Left lung (tissue), 10 donors: ENCODE measurements around the gene RDH14. TPM values are rescaled to one million over a fixed set of nuclear protein-coding genes. Genes with fewer than 3 reads are reported as not detected.

Experiments
- ATAC-seq: fragments of 200-7000 bp; cut with Tn5 transposase; one replicate; pipeline ENCODE4 v1.9.1; 2020; ENCODE audit warnings: moderate library complexity
- DNase-seq, 4 donors: peaks; one replicate each; pipeline ENCODE4 v3.0.0-alpha.2; 2013 to 2020
- H3K27ac ChIP-seq, 2 donors: fragments of 200-600 bp; sonication (generic) in 1 of 2; one replicate each; pipeline versions ENCODE4 v1.5.0 to v1.8.0; 2020 to 2021
- H3K27me3 ChIP-seq, 2 donors: fragments of 200-600 bp; sonication (generic) in 1 of 2; one replicate each; pipeline versions ENCODE4 v1.5.0 to v1.8.0; 2020 to 2021
- H3K36me3 ChIP-seq, 2 donors: fragments of 200-600 bp; sonication (generic) in 1 of 2; one replicate each; pipeline versions ENCODE4 v1.5.0 to v1.8.0; 2020 to 2021
- H3K4me1 ChIP-seq, 2 donors: fragments of 200-600 bp; one replicate each; pipeline ENCODE4 v1.8.0; 2021
- H3K4me3 ChIP-seq, 2 donors: fragments of 200-600 bp; sonication (generic) in 1 of 2; one replicate each; pipeline versions ENCODE4 v1.5.0 to v1.8.0; 2020 to 2021; ENCODE audit warnings: mild to moderate bottlenecking in 1 of 2
- H3K9me3 ChIP-seq, 2 donors: fragments of 200-600 bp; sonication (generic) in 1 of 2; one replicate each; pipeline versions ENCODE4 v1.5.0 to v1.8.0; 2020 to 2021
- intact Hi-C, 2 donors: fragments of 100-400 bp; cut with DNase I; formaldehyde crosslinking; loops; one replicate each; pipeline versions ENCODE4 v1.11.2 to v1.14.2; 2022
- polyA plus RNA-seq, 6 donors: library from polyadenylated mRNA; unstranded; fragments of 120-200 nt; gene quantifications; one replicate each; pipeline ENCODE4 v1.2.1, GENCODE V29; 2013; ENCODE audit not compliant: insufficient read length in 6 of 6
- total RNA-seq, 2 donors: library from RNA; stranded (reverse); fragmentation: NEBNext Ultra II Directional; extraction: Animal tissue kit (Norgen Biotek cat#: 25700); gene quantifications; one replicate each; pipeline ENCODE4 v1.2.1, GENCODE V29; 2021
- TF ChIP-seq, protein P1 (sequence below), 2 donors: fragments of 200-600 bp; sonication (generic) in 1 of 2; IDR thresholded peaks; one replicate each; pipeline versions ENCODE4 v1.5.0 to v1.8.0; 2021; ENCODE audit warnings: antibody characterized with exemption in 2 of 2
- donor health status: DM: no; HTN: yes; CAD: no.
- donor health status: DM: no; HTN: no; CAD: no.

RDH14 gene
- total and polyA plus RNA-seq, 8 donors, result 19.6 to 45.6 (median 40.3) TPM

DNA sequence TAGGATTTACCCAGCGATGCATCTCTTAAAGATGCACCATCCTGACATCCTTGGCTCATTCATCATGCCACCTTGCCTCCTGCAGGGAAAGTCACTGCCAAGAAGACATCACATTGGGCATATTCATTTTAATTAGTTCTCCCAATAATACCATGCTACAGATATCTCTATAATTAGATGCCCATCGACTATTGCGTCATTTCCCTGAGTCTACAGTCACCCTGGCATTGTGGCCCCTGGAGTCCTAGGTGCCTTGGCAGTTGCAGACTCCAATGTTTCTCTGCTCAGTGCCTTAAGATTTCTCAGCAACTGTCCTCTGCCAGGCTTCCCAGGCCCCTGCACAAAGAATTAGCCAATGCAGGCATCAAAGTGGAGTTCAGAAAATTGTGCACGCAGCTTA, 32.6 kb downstream of the RDH14 start:
- no peaks in the 10 kb centered on the region for H3K9me3 ChIP-seq
- TF ChIP-seq, protein P1, sequence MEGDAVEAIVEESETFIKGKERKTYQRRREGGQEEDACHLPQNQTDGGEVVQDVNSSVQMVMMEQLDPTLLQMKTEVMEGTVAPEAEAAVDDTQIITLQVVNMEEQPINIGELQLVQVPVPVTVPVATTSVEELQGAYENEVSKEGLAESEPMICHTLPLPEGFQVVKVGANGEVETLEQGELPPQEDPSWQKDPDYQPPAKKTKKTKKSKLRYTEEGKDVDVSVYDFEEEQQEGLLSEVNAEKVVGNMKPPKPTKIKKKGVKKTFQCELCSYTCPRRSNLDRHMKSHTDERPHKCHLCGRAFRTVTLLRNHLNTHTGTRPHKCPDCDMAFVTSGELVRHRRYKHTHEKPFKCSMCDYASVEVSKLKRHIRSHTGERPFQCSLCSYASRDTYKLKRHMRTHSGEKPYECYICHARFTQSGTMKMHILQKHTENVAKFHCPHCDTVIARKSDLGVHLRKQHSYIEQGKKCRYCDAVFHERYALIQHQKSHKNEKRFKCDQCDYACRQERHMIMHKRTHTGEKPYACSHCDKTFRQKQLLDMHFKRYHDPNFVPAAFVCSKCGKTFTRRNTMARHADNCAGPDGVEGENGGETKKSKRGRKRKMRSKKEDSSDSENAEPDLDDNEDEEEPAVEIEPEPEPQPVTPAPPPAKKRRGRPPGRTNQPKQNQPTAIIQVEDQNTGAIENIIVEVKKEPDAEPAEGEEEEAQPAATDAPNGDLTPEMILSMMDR (IDR thresholded peaks at IDR 0.05), result no peak
- H3K36me3 ChIP-seq, result no peaks in the 10 kb centered on the region
- ATAC-seq (no peak), DNase-seq (no peak)
- intact Hi-C loops, result loop anchor here in 1 of 2 donors (10.0 kb wide), 1 partner anchor 837 kb away; no protein-coding TSS in a partner anchor
- no peak overlapping the region for H3K27ac ChIP-seq
- H3K4me1 ChIP-seq, result no peaks in the 10 kb centered on the region
- no peaks in the 10 kb centered on the region for H3K27me3 ChIP-seq
- no peak overlapping the region for H3K4me3 ChIP-seq

DNA sequence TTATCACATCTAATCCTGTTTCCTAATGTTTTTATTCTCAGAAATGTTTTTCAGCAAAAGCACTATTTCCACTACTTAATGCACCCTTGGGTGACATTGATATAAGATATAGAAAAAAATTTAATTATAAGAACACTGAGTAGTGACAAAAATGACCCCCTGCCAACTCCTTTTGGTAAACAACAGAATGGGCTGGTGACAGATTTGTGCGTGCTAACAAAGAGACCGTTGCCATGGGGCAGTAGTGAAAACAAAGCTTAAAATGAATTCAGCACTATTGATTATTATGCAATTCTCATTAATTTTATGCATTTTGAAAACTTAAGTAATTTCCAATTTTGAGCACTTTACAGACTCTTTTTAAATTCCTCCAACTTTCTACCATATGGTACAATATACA, 33.1 kb downstream of the RDH14 start:
- DNase-seq (no peak), ATAC-seq (no peak)
- Histone ChIP-seq H3K9me3 (no peaks in the 10 kb centered on the region), H3K27me3 (no peaks in the 10 kb centered on the region), H3K4me1 (no peaks in the 10 kb centered on the region), H3K36me3 (no peaks in the 10 kb centered on the region), H3K27ac (no peak overlapping the region), H3K4me3 (no peak overlapping the region)
- intact Hi-C loops, result loop anchor here in 1 of 2 donors (10.0 kb wide), 1 partner anchor 837 kb away; no protein-coding TSS in a partner anchor
- TF ChIP-seq, protein P1 (IDR thresholded peaks at IDR 0.05), result no peak

DNA sequence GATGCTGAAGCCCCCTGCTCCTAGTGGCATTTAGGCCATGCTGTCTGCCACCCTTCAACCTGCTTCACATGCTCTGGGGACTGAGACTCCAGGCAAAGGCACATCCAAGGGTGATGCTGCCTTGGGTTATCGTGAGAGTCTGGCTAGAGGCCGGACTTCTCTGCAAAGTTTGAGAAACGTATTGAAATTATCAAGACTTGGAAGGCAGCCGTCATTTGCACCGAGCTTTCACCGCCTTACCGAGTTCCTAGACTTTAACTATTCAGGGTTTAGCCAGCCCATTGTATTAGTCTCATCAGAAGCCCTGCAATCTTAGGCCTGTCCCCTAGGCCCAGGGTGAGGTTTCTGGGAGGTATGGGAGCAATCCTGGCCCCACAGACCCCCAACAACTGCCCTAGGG, 34.0 kb downstream of the RDH14 start:
- ATAC-seq (no peak), DNase-seq (no peak)
- Histone ChIP-seq H3K36me3 (no peaks in the 10 kb centered on the region), H3K4me1 (no peaks in the 10 kb centered on the region), H3K27me3 (no peaks in the 10 kb centered on the region), H3K27ac (no peak overlapping the region), H3K9me3 (no peaks in the 10 kb centered on the region), H3K4me3 (no peak overlapping the region)
- intact Hi-C loops, result loop anchor here in 1 of 2 donors (10.0 kb wide), 1 partner anchor 838 kb away; no protein-coding TSS in a partner anchor
- TF ChIP-seq, protein P1 (IDR thresholded peaks at IDR 0.05), result no peak

DNA sequence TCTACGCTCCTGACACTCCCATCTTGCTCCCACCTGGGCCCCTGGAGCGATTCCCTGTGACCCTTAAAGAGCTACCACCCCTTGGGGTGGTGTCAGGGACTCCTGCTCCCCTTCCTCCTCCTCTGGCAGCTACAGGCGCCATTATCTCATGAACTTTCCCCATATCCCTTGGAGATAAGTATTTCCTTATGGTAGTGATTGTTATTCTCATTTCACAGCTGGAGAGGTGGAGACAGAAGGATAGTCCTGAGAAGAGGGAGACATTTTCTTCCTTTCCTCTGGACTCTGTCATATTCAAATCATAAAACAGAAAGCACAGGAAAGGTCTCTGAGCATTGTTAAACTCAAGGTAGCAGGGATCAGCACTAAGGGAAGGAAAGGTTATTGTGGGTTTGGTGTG, 34.6 kb downstream of the RDH14 start:
- Histone ChIP-seq H3K9me3 (no peaks in the 10 kb centered on the region), H3K27me3 (no peaks in the 10 kb centered on the region), H3K36me3 (no peaks in the 10 kb centered on the region), H3K4me3 (no peak overlapping the region), H3K27ac (no peak overlapping the region), H3K4me1 (no peaks in the 10 kb centered on the region)
- ATAC-seq (no peak), DNase-seq (no peak)
- TF ChIP-seq, protein P1 (IDR thresholded peaks at IDR 0.05), result no peak
- intact Hi-C loops, result loop anchor here in 1 of 2 donors (10.0 kb wide), 1 partner anchor 839 kb away; no protein-coding TSS in a partner anchor

DNA sequence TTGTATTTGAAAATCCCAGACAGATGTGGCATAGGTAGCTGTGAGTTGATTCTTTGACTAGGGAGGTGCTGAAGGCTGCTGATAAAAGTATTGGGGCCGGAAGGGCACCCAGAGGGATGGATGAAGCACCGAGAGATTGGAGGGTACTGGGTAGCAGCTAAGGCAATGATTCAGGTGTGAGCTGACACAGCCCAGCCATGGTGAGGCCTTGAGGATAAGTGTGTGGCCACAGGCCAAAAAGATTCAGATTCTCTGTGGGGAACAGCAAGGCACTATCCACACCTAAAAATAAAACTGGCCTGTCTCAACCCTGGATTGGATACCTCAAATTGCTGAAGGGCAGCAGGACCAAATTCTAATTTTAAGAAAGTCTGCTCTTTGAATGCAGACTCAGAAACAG, 35.2 kb downstream of the RDH14 start:
- H3K27me3 ChIP-seq, result no peaks in the 10 kb centered on the region
- no peak for ATAC-seq
- H3K4me1 ChIP-seq, result peaks cover 5% of the 10 kb centered on the region in 2 donors
- intact Hi-C loops, result loop anchor here in 1 of 2 donors (10.0 kb wide), 1 partner anchor 840 kb away; no protein-coding TSS in a partner anchor
- H3K9me3 ChIP-seq, result no peaks in the 10 kb centered on the region
- no peak overlapping the region for H3K4me3 ChIP-seq
- no peak overlapping the region for H3K27ac ChIP-seq
- no peak for DNase-seq
- H3K36me3 ChIP-seq, result no peaks in the 10 kb centered on the region
- TF ChIP-seq, protein P1 (IDR thresholded peaks at IDR 0.05), result no peak
